SK-N-SH treated with all-trans-retinoic acid at 6 μM for 48 hours (cell line): ENCODE results near the gene CAPN12.

ENCODE experiments used
- ATAC-seq: fragments of 200-7000 bp; cut with Tn5 transposase; 3 replicates; pipeline ENCODE4 v1.9.1; 2020; ENCODE audit warnings: mild to moderate bottlenecking, moderate library complexity
- ARNTL ChIP-seq: fragments of 450-650 bp; formaldehyde crosslinking; IDR thresholded peaks from 2 replicates; pipeline ENCODE4 v1.5.0; 2020; ENCODE audit warnings: low read depth, mild to moderate bottlenecking, moderate library complexity, borderline replicate concordance
- BACH2 ChIP-seq: fragments of 250-450 bp; sonication (Bioruptor Pico); IDR thresholded peaks from 2 replicates; pipeline ENCODE4 v1.9.0; 2021; ENCODE audit warnings: mild to moderate bottlenecking, borderline replicate concordance
- CREB5 ChIP-seq: fragments of 250-450 bp; sonication (Bioruptor Pico); IDR thresholded peaks from 2 replicates; pipeline ENCODE4 v1.5.1; 2020; ENCODE audit warnings: low read depth, mild to moderate bottlenecking, moderate library complexity
- CSDC2 ChIP-seq: fragments of 250-450 bp; sonication (Bioruptor Pico); IDR thresholded peaks from 2 replicates; pipeline ENCODE4 v1.5.0; 2020; ENCODE audit warnings: mild to moderate bottlenecking, moderate library complexity
- CSRNP3 ChIP-seq: fragments of 250-450 bp; sonication (Bioruptor Pico); IDR thresholded peaks from 2 replicates; pipeline ENCODE4 v1.5.1; 2021; ENCODE audit warnings: mild to moderate bottlenecking, moderate library complexity
- ESRRG ChIP-seq: fragments of 250-450 bp; sonication (Bioruptor Pico); IDR thresholded peaks from 2 replicates; pipeline ENCODE4 v1.6.1; 2021; ENCODE audit warnings: mild to moderate bottlenecking
- GLIS3 ChIP-seq: fragments of 250-450 bp; sonication (Bioruptor Pico); IDR thresholded peaks from 2 replicates; pipeline ENCODE4 v1.5.0; 2020; ENCODE audit warnings: mild to moderate bottlenecking, moderate library complexity
- OSR1 ChIP-seq: fragments of 250-450 bp; sonication (Bioruptor Pico); IDR thresholded peaks from 2 replicates; pipeline ENCODE4 v1.8.0; 2022; ENCODE audit warnings: moderate library complexity, mild to moderate bottlenecking, inconsistent platforms
- PATZ1 ChIP-seq: fragments of 250-450 bp; sonication (Bioruptor Pico); IDR thresholded peaks from 2 replicates; pipeline ENCODE4 v1.8.0; 2020; ENCODE audit warnings: mild to moderate bottlenecking, moderate library complexity, borderline replicate concordance
- POU6F1 ChIP-seq: fragments of 250-450 bp; sonication (Bioruptor Pico); IDR thresholded peaks from 2 replicates; pipeline ENCODE4 v1.8.0; 2021; ENCODE audit warnings: low read depth, mild to moderate bottlenecking, moderate library complexity, borderline replicate concordance
- PPARA ChIP-seq: fragments of 250-450 bp; sonication (Bioruptor Pico); IDR thresholded peaks from 2 replicates; pipeline ENCODE4 v1.5.0; 2020; ENCODE audit warnings: mild to moderate bottlenecking, borderline replicate concordance
- RARB ChIP-seq: fragments of 250-450 bp; sonication (Bioruptor Pico); IDR thresholded peaks from 2 replicates; pipeline ENCODE4 v1.8.0; 2021; ENCODE audit warnings: mild to moderate bottlenecking, moderate library complexity
- SNAI2 ChIP-seq: fragments of 250-450 bp; sonication (Bioruptor Pico); IDR thresholded peaks from 2 replicates; pipeline ENCODE4 v1.5.0; 2020; ENCODE audit warnings: mild to moderate bottlenecking, moderate library complexity
- TCF4 ChIP-seq: fragments of 250-450 bp; sonication (Bioruptor Pico); IDR thresholded peaks from 2 replicates; pipeline ENCODE4 v1.8.0; 2021; ENCODE audit warnings: mild to moderate bottlenecking, moderate library complexity, borderline replicate concordance
- TOX ChIP-seq: fragments of 250-450 bp; sonication (Bioruptor Pico); IDR thresholded peaks from 2 replicates; pipeline ENCODE4 v1.8.0; 2021; ENCODE audit warnings: mild to moderate bottlenecking, moderate library complexity, borderline replicate concordance
- TSHZ2 ChIP-seq: fragments of 250-450 bp; sonication (Bioruptor Pico); IDR thresholded peaks from 2 replicates; pipeline ENCODE4 v1.5.0; 2020; ENCODE audit warnings: mild to moderate bottlenecking, moderate library complexity
- ZC3H10 ChIP-seq: fragments of 250-450 bp; sonication (Bioruptor Pico); IDR thresholded peaks from 2 replicates; pipeline ENCODE4 v1.5.1; 2021; ENCODE audit warnings: mild to moderate bottlenecking, moderate library complexity
- ZFP3 ChIP-seq: fragments of 250-450 bp; sonication (Bioruptor Pico); IDR thresholded peaks from 2 replicates; pipeline ENCODE4 v1.5.0; 2020; ENCODE audit warnings: mild to moderate bottlenecking, moderate library complexity
- ZFP30 ChIP-seq: fragments of 450-650 bp; formaldehyde crosslinking; IDR thresholded peaks from 2 replicates; pipeline ENCODE4 v1.5.0; 2022; ENCODE audit warnings: mild to moderate bottlenecking, moderate library complexity
- ZNF70 ChIP-seq: fragments of 450-650 bp; formaldehyde crosslinking; IDR thresholded peaks from 2 replicates; pipeline ENCODE4 v1.5.0; 2020; ENCODE audit warnings: mild to moderate bottlenecking, moderate library complexity
- ZNF8 ChIP-seq: fragments of 450-650 bp; formaldehyde crosslinking; IDR thresholded peaks from 2 replicates; pipeline ENCODE4 v1.5.0; 2020; ENCODE audit warnings: mild to moderate bottlenecking, moderate library complexity

The CAPN12 gene

GRCh38 chr19:38721496-38721895 lies 22.8 kb downstream of the CAPN12 start:
- ATAC-seq: no peak
- TF ChIP-seq POU6F1 (no peak), ZFP3 (no peak), ARNTL (no peak), TCF4 (CRISPR knock-in tag) (no peak)

GRCh38 chr19:38720559-38721236 lies 23.6 kb downstream of the CAPN12 start:
- TF ChIP-seq OSR1 (no peak), ZNF70 (no peak), SNAI2 (no peak), TSHZ2 (no peak), CSRNP3 (CRISPR knock-in tag) (no peak), RARB (no peak), GLIS3 (no peak), ZC3H10 (no peak), BACH2 (CRISPR knock-in tag) (no peak), ZFP30 (CRISPR knock-in tag) (no peak), CREB5 (CRISPR knock-in tag) (no peak), ZNF8 (CRISPR knock-in tag) (no peak), ZFP3 (no peak), ESRRG (CRISPR knock-in tag) (no peak), CSDC2 (CRISPR knock-in tag) (no peak), TOX (CRISPR knock-in tag) (no peak), ARNTL (no peak), PATZ1 (no peak), POU6F1 (no peak), PPARA (CRISPR knock-in tag) (no peak)
- ATAC-seq: no peak
